Measurements from ENCODE around the gene SNX19.
"Not testable (repeated sequence)": the region's sequence is repeated elsewhere in the genome, so short reads cannot be mapped to it uniquely, and the experiment has no call there.

Gene SNX19

GRCh38 chr11:130873761-130874160, 42.5 kb downstream of the SNX19 start:
- DNase-seq (ENCODE audit: low spot score), result no peak

GRCh38 chr11:130872981-130873380, 43.3 kb downstream of the SNX19 start:
- no peak for DNase-seq (ENCODE audit: low spot score)

- DNase-seq (ENCODE audit: low spot score), result no peak
These were observed 43.8 kb downstream of the SNX19 start for GRCh38 chr11:130872513-130872912.

- no peak for DNase-seq (ENCODE audit: low spot score)
These were observed 44.2 kb downstream of the SNX19 start for GRCh38 chr11:130872102-130872501.

- DNase-seq (ENCODE audit: low spot score), result no peak
These were observed 44.7 kb downstream of the SNX19 start for GRCh38 chr11:130871616-130872015.

GRCh38 chr11:130868721-130869390, 47.4 kb downstream of the SNX19 start:
- DNase-seq (ENCODE audit: low spot score), result no peak

- no peak for DNase-seq (ENCODE audit: low spot score)
These were observed 48.1 kb downstream of the SNX19 start for GRCh38 chr11:130868086-130868710.

GRCh38 chr11:130866831-130867230, 49.4 kb downstream of the SNX19 start:
- DNase-seq (ENCODE audit: low spot score), result no peak

- no peak for DNase-seq (ENCODE audit: low spot score)
These were observed 50.5 kb downstream of the SNX19 start for GRCh38 chr11:130865774-130866114.

GRCh38 chr11:130865091-130865773, 51.0 kb downstream of the SNX19 start:
- no peak for DNase-seq (ENCODE audit: low spot score)

GRCh38 chr11:130861902-130862860, 54.1 kb downstream of the SNX19 start:
- DNase-seq (ENCODE audit: low spot score), result peak; percentile 67

GRCh38 chr11:130861283-130861682, 55.0 kb downstream of the SNX19 start:
- no peak for DNase-seq (ENCODE audit: low spot score)

GRCh38 chr11:130859886-130860285, 56.4 kb downstream of the SNX19 start:
- no peak for DNase-seq (ENCODE audit: low spot score)

- no peak for DNase-seq (ENCODE audit: low spot score)
These were observed 58.1 kb downstream of the SNX19 start for GRCh38 chr11:130858215-130858614.

- DNase-seq (ENCODE audit: low spot score), result not testable (repeated sequence)
These were observed 60.6 kb downstream of the SNX19 start for GRCh38 chr11:130855707-130856106.

GRCh38 chr11:130854483-130854882, 61.8 kb downstream of the SNX19 start:
- no peak for DNase-seq (ENCODE audit: low spot score)

GRCh38 chr11:130852589-130852988, 63.7 kb downstream of the SNX19 start:
- no peak for DNase-seq (ENCODE audit: low spot score)

- DNase-seq (ENCODE audit: low spot score), result no peak
These were observed 65.9 kb downstream of the SNX19 start for GRCh38 chr11:130850185-130850944.

- DNase-seq (ENCODE audit: low spot score), result no peak
These were observed 67.1 kb downstream of the SNX19 start for GRCh38 chr11:130849215-130849568.

GRCh38 chr11:130848361-130849214, 67.7 kb downstream of the SNX19 start:
- DNase-seq (ENCODE audit: low spot score), result no peak

GRCh38 chr11:130847517-130847916, 68.8 kb downstream of the SNX19 start:
- peak; percentile 83 for DNase-seq (ENCODE audit: low spot score)

All from COLO829 (cell line).